ENCODE data around the gene HEATR9. TPM values are rescaled to one million over a fixed set of nuclear protein-coding genes. Genes with fewer than 3 reads are reported as not detected.

HEATR9 gene, protein sequence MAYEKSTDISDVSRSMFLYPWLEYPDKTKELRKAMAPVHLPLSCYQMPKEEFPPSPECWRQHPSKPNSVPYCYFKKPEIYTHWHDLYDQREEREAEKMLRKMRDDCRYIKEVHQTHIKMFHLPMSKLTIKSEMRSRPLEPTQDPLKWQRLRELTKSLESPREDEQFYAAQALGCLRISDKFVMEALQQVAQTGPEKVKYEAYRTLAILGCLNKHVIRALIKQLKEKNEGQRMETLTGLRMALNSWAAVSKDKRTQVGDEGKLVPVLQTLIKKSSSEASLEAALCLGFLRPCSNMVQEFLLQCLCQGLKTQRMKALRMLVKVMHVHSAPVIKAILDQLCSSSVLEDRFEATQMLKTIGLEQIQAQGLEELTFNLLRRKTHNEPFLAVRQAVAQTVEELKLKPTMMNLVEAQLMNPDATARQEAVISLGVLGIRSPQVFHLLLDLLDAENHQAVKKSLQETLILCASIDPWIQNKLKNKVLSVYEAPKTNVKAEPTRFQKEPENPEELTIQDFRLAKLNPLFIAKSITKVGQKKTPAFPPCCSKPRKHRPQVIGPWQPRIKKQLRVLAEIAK
- total RNA-seq: under 1 TPM; 0.38 to 0.70 TPM

DNA sequence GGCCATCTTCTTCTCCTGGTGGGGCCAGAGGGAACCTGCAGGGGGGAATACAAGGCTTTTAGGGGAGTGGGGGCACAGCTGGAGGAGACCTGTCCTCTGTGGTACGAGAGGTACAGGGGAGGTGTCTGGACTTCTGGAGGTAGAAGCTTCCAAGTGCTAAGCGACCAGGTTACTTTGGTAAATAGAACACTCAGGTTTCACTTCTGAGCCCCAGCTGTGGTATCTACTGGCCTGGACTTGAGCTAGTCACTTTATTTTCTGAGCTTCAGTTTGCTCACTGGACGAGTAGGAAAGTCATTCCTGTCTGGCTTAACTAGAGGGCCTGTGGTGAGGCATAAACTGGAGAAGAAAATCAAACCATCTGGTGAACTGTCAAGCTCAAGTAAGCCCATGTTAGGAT, at the start of gene HEATR9:
HEATR9 (minus strand) TSS at position 155 of the 400 bp plus-strand sequence; CDS start at position 6, 149 bp downstream.
- Mint-ChIP-seq H3K27me3 (no peaks in the 10 kb centered on the region), H3K4me3 (no peak within 1 kb of the TSS), H3K27ac (no peak within 1 kb of the TSS), H3K9me3 (no peaks in the 10 kb centered on the region), H3K36me3 (ENCODE audit: low read depth) (peaks cover 14% of the 10 kb centered on the region), H3K4me1 (ENCODE audit: low read depth) (peaks cover 38% of the 10 kb centered on the region)
- ChIA-PET POLR2A (interaction anchor here (1.0 kb wide), 1 partner anchor 102 kb away, joined by 3 read pairs; no protein-coding TSS in a partner anchor), CTCF (interaction anchor here (1.4 to 2.5 kb wide), 3 partner anchors 14 to 101 kb away, joined by 3 to 7 read pairs (median 4); no protein-coding TSS in a partner anchor)
- intact Hi-C loops (cut with micrococcal nuclease): no loop called here
- DNase-seq (no peak), ATAC-seq (no peak)
- TF ChIP-seq, protein P1, sequence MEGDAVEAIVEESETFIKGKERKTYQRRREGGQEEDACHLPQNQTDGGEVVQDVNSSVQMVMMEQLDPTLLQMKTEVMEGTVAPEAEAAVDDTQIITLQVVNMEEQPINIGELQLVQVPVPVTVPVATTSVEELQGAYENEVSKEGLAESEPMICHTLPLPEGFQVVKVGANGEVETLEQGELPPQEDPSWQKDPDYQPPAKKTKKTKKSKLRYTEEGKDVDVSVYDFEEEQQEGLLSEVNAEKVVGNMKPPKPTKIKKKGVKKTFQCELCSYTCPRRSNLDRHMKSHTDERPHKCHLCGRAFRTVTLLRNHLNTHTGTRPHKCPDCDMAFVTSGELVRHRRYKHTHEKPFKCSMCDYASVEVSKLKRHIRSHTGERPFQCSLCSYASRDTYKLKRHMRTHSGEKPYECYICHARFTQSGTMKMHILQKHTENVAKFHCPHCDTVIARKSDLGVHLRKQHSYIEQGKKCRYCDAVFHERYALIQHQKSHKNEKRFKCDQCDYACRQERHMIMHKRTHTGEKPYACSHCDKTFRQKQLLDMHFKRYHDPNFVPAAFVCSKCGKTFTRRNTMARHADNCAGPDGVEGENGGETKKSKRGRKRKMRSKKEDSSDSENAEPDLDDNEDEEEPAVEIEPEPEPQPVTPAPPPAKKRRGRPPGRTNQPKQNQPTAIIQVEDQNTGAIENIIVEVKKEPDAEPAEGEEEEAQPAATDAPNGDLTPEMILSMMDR (IDR thresholded peaks at IDR 0.05): no peak

DNA sequence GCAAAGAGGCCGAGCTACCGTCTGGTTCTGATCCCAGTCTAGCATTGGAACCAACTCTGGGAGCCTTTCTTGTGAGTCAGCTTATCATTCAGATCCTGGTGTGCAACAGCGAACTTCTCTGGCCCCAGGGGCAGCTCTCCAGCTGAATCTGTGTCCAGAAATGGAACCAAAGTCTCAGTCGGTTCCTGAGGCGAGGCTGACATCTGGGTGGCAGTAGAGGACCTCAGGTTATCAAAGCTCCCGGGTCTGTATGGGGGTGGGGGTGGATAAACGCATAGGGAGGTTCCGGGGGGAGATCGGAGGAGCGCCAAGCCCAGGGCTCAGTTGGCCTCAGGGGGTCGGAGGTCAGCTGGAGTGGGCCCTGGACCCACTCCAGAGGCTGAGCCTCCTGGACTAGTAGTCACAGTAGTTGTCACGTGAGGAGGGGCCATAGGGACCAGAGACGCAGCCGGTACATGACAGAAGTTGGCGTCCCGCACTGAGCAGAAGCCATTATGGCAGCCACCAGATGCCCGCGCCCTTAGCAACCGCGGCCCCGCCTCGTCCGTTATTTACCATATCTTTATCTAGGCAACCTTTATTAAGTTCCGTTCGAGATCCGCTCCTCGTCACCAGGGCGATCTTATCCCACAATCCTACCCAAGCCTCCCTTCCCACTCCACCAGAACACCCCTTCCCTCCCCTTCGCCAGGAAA, 49.0 kb upstream of the HEATR9 start:
- ChIA-PET POLR2A (interaction anchor here (0.7 to 1.6 kb wide), 3 partner anchors 9 to 14 kb away, joined by 3 to 4 read pairs (median 3); no protein-coding TSS in a partner anchor), CTCF (interaction anchor here (0.7 to 1.5 kb wide), 3 partner anchors 10 to 153 kb away, joined by 3 read pairs; no protein-coding TSS in a partner anchor)
- no peak for DNase-seq
- TF ChIP-seq, protein P1 (IDR thresholded peaks at IDR 0.05): no peak
- peaks cover 11% of the 10 kb centered on the region for H3K36me3 Mint-ChIP-seq (ENCODE audit: low read depth)
- no peak overlapping the region for H3K4me3 Mint-ChIP-seq
- no peak overlapping the region for H3K27ac Mint-ChIP-seq
- intact Hi-C loops (cut with micrococcal nuclease): no loop called here
- ATAC-seq: no peak
- H3K9me3 Mint-ChIP-seq: no peaks in the 10 kb centered on the region
- H3K27me3 Mint-ChIP-seq: no peaks in the 10 kb centered on the region
- peaks cover 48% of the 10 kb centered on the region for H3K4me1 Mint-ChIP-seq (ENCODE audit: low read depth)

DNA sequence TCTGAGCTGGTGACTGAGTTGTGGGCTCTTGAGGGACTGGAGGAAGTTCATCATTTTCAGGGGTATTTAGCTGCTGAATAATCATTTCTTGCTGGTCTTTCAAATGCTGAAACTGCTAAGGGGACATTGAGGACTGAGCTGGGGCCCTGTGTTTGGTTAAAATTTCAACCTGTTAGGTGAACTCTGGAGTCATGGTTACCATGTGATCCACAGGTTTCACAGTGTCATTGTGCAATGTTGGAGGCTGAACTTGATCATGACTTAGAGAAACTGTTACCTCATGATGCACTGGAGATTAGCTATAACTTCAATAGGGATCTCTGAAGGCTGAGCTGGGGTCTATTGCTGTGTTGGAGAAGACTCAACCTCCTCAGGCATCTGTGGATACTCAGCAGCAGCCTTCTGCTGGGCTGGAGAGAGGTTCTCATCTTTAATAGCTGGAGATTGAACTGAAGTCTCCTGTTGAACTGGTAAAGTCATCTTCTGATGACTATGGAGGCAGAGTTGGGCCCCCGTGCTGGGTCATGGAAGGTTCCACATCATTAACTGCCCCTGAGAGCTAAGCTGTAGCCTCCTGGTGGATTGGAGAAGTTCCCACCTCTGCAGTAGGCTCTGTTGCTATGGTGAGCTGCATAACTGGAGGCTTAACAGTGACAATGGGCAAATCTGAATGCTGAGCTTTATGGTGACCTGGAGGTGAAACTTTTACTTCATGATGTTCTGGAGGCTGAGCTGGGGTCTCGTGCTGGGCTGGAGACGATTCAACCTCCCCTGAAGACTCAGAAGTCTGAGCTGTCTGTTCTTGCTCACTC, 46.7 kb upstream of the HEATR9 start:
- Mint-ChIP-seq H3K27me3 (no peaks in the 10 kb centered on the region), H3K4me1 (ENCODE audit: low read depth) (peaks cover 42% of the 10 kb centered on the region), H3K36me3 (ENCODE audit: low read depth) (peaks cover 7% of the 10 kb centered on the region), H3K4me3 (no peak overlapping the region), H3K27ac (no peak overlapping the region), H3K9me3 (no peaks in the 10 kb centered on the region)
- no peak for DNase-seq
- ChIA-PET CTCF (interaction anchor here (1.0 to 1.6 kb wide), 9 partner anchors 8 to 233 kb away, joined by 3 to 7 read pairs (median 3); partner anchors contain the start of gene RDM1), POLR2A (interaction anchor here (0.9 to 1.3 kb wide), 2 partner anchors 17 to 36 kb away, joined by 3 read pairs; no protein-coding TSS in a partner anchor)
- intact Hi-C loops (cut with micrococcal nuclease): no loop called here
- ATAC-seq: no peak
- TF ChIP-seq, protein P1 (IDR thresholded peaks at IDR 0.05): no peak

DNA sequence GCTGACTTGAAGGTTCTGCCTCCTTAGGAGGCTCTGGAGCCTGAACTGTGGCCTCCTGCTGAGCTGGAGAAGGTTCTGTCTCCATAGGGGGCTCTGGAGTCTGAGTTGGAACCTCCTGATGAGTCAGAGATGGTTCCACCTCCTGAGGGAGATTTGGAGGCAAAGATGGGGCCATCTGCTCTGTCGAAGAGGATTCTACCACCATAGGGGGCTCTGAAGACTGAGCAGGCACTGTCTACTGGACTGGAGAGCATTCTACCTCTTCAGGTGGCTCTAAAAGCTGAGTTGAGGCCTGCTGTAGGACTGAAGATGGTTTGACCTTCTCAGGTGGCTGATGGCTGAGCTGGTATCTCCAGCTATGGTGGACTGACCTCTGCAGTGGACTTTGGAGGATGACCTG, 45.7 kb upstream of the HEATR9 start:
- ATAC-seq: no peak
- Mint-ChIP-seq H3K9me3 (no peaks in the 10 kb centered on the region), H3K36me3 (ENCODE audit: low read depth) (peaks cover 5% of the 10 kb centered on the region), H3K4me3 (no peak overlapping the region), H3K4me1 (ENCODE audit: low read depth) (peaks cover 35% of the 10 kb centered on the region), H3K27ac (no peak overlapping the region), H3K27me3 (no peaks in the 10 kb centered on the region)
- POLR2A ChIA-PET: interaction anchor here (0.8 to 1.0 kb wide), 4 partner anchors 16 to 95 kb away, joined by 3 read pairs; no protein-coding TSS in a partner anchor
- CTCF ChIA-PET: interaction anchor here (0.7 to 1.4 kb wide), 8 partner anchors 17 to 167 kb away, joined by 3 to 7 read pairs (median 3); partner anchors contain the start of gene RDM1
- intact Hi-C loops (cut with micrococcal nuclease): no loop called here
- no peak for DNase-seq
- TF ChIP-seq, protein P1 (IDR thresholded peaks at IDR 0.05): no peak

Measured in activated CD8-positive, alpha-beta T cell treated with anti-CD3 and anti-CD28 coated beads for 36 hours (primary cell).